ENCODE data around the gene ABI2. TPM values are rescaled to one million over a fixed set of nuclear protein-coding genes. Genes with fewer than 3 reads are reported as not detected.

The ABI2 gene
- total RNA-seq, 1 experiment from 2014 or later: 50.7 TPM

GRCh38 chr2:203280428-203281064, 47.6 kb upstream of the ABI2 start:
- H3K4me1 ChIP-seq (ENCODE audit: insufficient read depth, low read length): no peaks in the 10 kb centered on the region
- DNase-seq (no peak), ATAC-seq (no peak)
- intact Hi-C loops (cut with micrococcal nuclease): no loop called here
- H3K27me3 ChIP-seq (ENCODE audit: low read length): no peaks in the 10 kb centered on the region
- H3F3A ChIP-seq (ENCODE audit: low read length, unreplicated experiment): no peaks in the 10 kb centered on the region
- BruUV-seq (replicated peaks): no TSS peak
- no peaks in the 10 kb centered on the region for H4K20me1 ChIP-seq (ENCODE audit: low read length)
- H3K9me2 ChIP-seq (replicated peaks; ENCODE audit: low read length): no peaks in the 10 kb centered on the region
- H3K79me2 ChIP-seq (ENCODE audit: low read length): no peaks in the 10 kb centered on the region
- no peak overlapping the region for H3K4me2 ChIP-seq (ENCODE audit: low read length)
- POLR2A ChIA-PET (ENCODE audit: unreplicated experiment): no interaction called here
- no peaks in the 10 kb centered on the region for H3K9me3 ChIP-seq (ENCODE audit: low read length)
- no peak overlapping the region for H2AFZ ChIP-seq (ENCODE audit: low read length)
- TF ChIP-seq EZH2phosphoT487 (IDR thresholded peaks at IDR 0.05; ENCODE audit: borderline replicate concordance, low read length): no peak
- no peak overlapping the region for H3K4me3 ChIP-seq (ENCODE audit: low read length)
- H3K36me3 ChIP-seq (ENCODE audit: low read depth, low read length): peaks cover 25% of the 10 kb centered on the region
- H3K9ac ChIP-seq (ENCODE audit: low read length): no peak overlapping the region
- no peak overlapping the region for H3K27ac ChIP-seq (ENCODE audit: low read length)
- CTCF ChIA-PET: no interaction called here

- Histone ChIP-seq H3K27me3 (ENCODE audit: low read length) (no peaks in the 10 kb centered on the region), H3F3A (ENCODE audit: low read length, unreplicated experiment) (no peaks in the 10 kb centered on the region), H3K9me2 (replicated peaks; ENCODE audit: low read length) (no peaks in the 10 kb centered on the region), H2AFZ (ENCODE audit: low read length) (no peak overlapping the region), H4K20me1 (ENCODE audit: low read length) (no peaks in the 10 kb centered on the region), H3K79me2 (ENCODE audit: low read length) (no peaks in the 10 kb centered on the region), H3K36me3 (ENCODE audit: low read depth, low read length) (peaks cover 30% of the 10 kb centered on the region), H3K27ac (ENCODE audit: low read length) (no peak overlapping the region), H3K4me3 (ENCODE audit: low read length) (no peak overlapping the region), H3K9me3 (ENCODE audit: low read length) (no peaks in the 10 kb centered on the region), H3K4me2 (ENCODE audit: low read length) (no peak overlapping the region), H3K9ac (ENCODE audit: low read length) (no peak overlapping the region), H3K4me1 (ENCODE audit: insufficient read depth, low read length) (no peaks in the 10 kb centered on the region)
- no peak for DNase-seq
- ATAC-seq: no peak
- no peak for TF ChIP-seq EZH2 (IDR thresholded peaks at IDR 0.05; ENCODE audit: low read length, unreplicated experiment)
- no peak for TF ChIP-seq CTCF (conservative IDR thresholded peaks at IDR 0.05; ENCODE audit: low read depth, low read length)
- TF ChIP-seq EZH2phosphoT487 (IDR thresholded peaks at IDR 0.05; ENCODE audit: borderline replicate concordance, low read length): no peak
- ChIA-PET POLR2A (ENCODE audit: unreplicated experiment) (no interaction called here), CTCF (no interaction called here)
- intact Hi-C loops (cut with micrococcal nuclease): no loop called here
- no TSS peak for BruUV-seq (replicated peaks)
These were observed 46.1 kb upstream of the ABI2 start for GRCh38 chr2:203282101-203282500.

GRCh38 chr2:203286532-203286931, 41.7 kb upstream of the ABI2 start:
- DNase-seq: no peak
- Histone ChIP-seq H3K9me3 (ENCODE audit: low read length) (no peaks in the 10 kb centered on the region), H4K20me1 (ENCODE audit: low read length) (no peaks in the 10 kb centered on the region), H3K9me2 (replicated peaks; ENCODE audit: low read length) (no peaks in the 10 kb centered on the region), H3K36me3 (ENCODE audit: low read depth, low read length) (peaks cover 19% of the 10 kb centered on the region), H3K4me2 (ENCODE audit: low read length) (no peak overlapping the region), H3K79me2 (ENCODE audit: low read length) (no peaks in the 10 kb centered on the region), H3K9ac (ENCODE audit: low read length) (no peak overlapping the region), H3K27ac (ENCODE audit: low read length) (no peak overlapping the region), H3F3A (ENCODE audit: low read length, unreplicated experiment) (no peaks in the 10 kb centered on the region), H3K4me1 (ENCODE audit: insufficient read depth, low read length) (no peaks in the 10 kb centered on the region), H3K27me3 (ENCODE audit: low read length) (no peaks in the 10 kb centered on the region), H2AFZ (ENCODE audit: low read length) (no peak overlapping the region), H3K4me3 (ENCODE audit: low read length) (no peak overlapping the region)
- CTCF ChIA-PET: no interaction called here
- TF ChIP-seq EZH2 (IDR thresholded peaks at IDR 0.05; ENCODE audit: low read length, unreplicated experiment) (no peak), CTCF (conservative IDR thresholded peaks at IDR 0.05; ENCODE audit: low read depth, low read length) (no peak)
- no TSS peak for BruUV-seq (replicated peaks)
- POLR2A ChIA-PET (ENCODE audit: unreplicated experiment): interaction anchor here (0.6 kb wide), 1 partner anchor 357 kb away, joined by 5 read pairs; no protein-coding TSS in a partner anchor
- ATAC-seq: no peak
- intact Hi-C loops (cut with micrococcal nuclease): no loop called here

All from PC-3 (cell line).